HepG2 (cell line): ENCODE results near the gene CDKN2A. TPM values are rescaled to one million over a fixed set of nuclear protein-coding genes. Genes with fewer than 3 reads are reported as not detected.

Experiments
- ATAC-seq: fragments of 200-7000 bp; cut with Tn5 transposase; 3 replicates; pipeline ENCODE4 v1.9.1; 2020; ENCODE audit warnings: mild to moderate bottlenecking, moderate library complexity
- BruUV-seq: library from RNA; stranded (reverse); fragments of 400-500 nt; replicated peaks from 2 replicates; lab custom pipeline; 2021; lab: Mats Ljungman, UMichigan
- CTCF ChIA-PET: fragments of 300-600 bp; formaldehyde crosslinking; extraction: SDS; loops from one replicate; lab custom pipeline; 2021; ENCODE audit warnings: low total read pairs, inconsistent platforms, low intra/inter-chr PET ratio; lab: Yijun Ruan, JAX
- POLR2A ChIA-PET: fragments of 350-600 bp; sonication (Branson Sonifier 250); formaldehyde crosslinking; loops from one replicate; lab custom pipeline; 2020; ENCODE audit warnings: antibody characterized with exemption, inconsistent platforms; lab: Yijun Ruan, JAX
- DNase-seq: peaks from one replicate; pipeline ENCODE4 v3.0.0-alpha.2; 2015; ENCODE audit warnings: low spot score
- FAIRE-seq: peaks from 3 replicates; lab custom pipeline; 2011; peaks lifted over from hg19 to GRCh38; lab: Jason Lieb, UNC
- H2AFZ ChIP-seq: one replicate; pipeline ENCODE4 v1.6.1; 2011; ENCODE audit warnings: low read length, inconsistent platforms
- H3K27ac ChIP-seq: fragments of 300-600 bp; 3 replicates; pipeline ENCODE4 v1.8.0; 2011; ENCODE audit warnings: mixed run types, mild to moderate bottlenecking, mixed read lengths, low read length, inconsistent platforms; ENCODE audit not compliant: insufficient read depth; ENCODE audit errors: extremely low read length
- H3K27me3 ChIP-seq, 2 experiments: fragments of 200-600 bp in 1 of 2; 2 replicates in 1 of 2; 3 replicates in 1 of 2; pipeline versions ENCODE4 v1.6.0 to v1.8.0; 2011; ENCODE audit warnings: low read length in 2 of 2, mild to moderate bottlenecking in 2 of 2, moderate library complexity in 2 of 2, inconsistent platforms in 1 of 2; ENCODE audit not compliant: insufficient read depth in 2 of 2, control insufficient read depth in 1 of 2
- H3K36me3 ChIP-seq, 2 experiments: fragments of 200-600 bp in 1 of 2; replicated peaks in 1 of 2; 2 replicates in 1 of 2; 3 replicates in 1 of 2; pipeline versions ENCODE4 v1.5.1 to v1.8.0; 2011; ENCODE audit warnings: low read length in 2 of 2, inconsistent platforms in 1 of 2; ENCODE audit not compliant: insufficient read depth in 2 of 2, control insufficient read depth in 1 of 2
- H3K4me1 ChIP-seq: 2 replicates; pipeline ENCODE4 v1.5.1; 2012; ENCODE audit warnings: low read length, inconsistent platforms; ENCODE audit not compliant: insufficient read depth
- H3K4me2 ChIP-seq: 2 replicates; pipeline ENCODE4 v1.6.0; 2011; ENCODE audit warnings: low read depth, low read length, inconsistent platforms
- H3K4me3 ChIP-seq, 3 experiments: fragments of 200-600 bp in 1 of 3; sonication (generic), shearing (Covaris generic) in 1 of 3; replicated peaks in 1 of 3; 2 replicates each; pipeline ENCODE4 v1.5.1; 2011 to 2016; ENCODE audit warnings: low read length in 3 of 3, inconsistent platforms in 2 of 3, low read depth in 2 of 3, mild to moderate bottlenecking in 2 of 3, control low read depth in 1 of 3, mixed read lengths in 1 of 3; ENCODE audit not compliant: insufficient read depth in 1 of 3
- H3K79me2 ChIP-seq: one replicate; pipeline ENCODE4 v1.6.1; 2011; ENCODE audit warnings: low read length, inconsistent platforms; ENCODE audit not compliant: insufficient read depth
- H3K9ac ChIP-seq: 2 replicates; pipeline ENCODE4 v1.6.0; 2011; ENCODE audit warnings: mild to moderate bottlenecking, low read depth, low read length, inconsistent platforms; ENCODE audit not compliant: insufficient read depth
- H3K9me3 ChIP-seq: 2 replicates; pipeline ENCODE4 v1.5.1; 2012; ENCODE audit warnings: mild to moderate bottlenecking, low read length
- H4K20me1 ChIP-seq: 2 replicates; pipeline ENCODE4 v1.6.0; 2011; ENCODE audit warnings: inconsistent platforms, mild to moderate bottlenecking, low read length, moderate library complexity; ENCODE audit not compliant: insufficient read depth
- CEBPB ChIP-seq: IDR thresholded peaks from 2 replicates; pipeline ENCODE4 v1.6.1; 2011; ENCODE audit warnings: low read depth, low read length, improper control_type of control experiment, borderline replicate concordance
- EZH2 ChIP-seq: conservative IDR thresholded peaks from 2 replicates; pipeline ENCODE4 v1.6.1; 2012; ENCODE audit warnings: mild to moderate bottlenecking, low read depth, low read length, moderate library complexity
- GABPA ChIP-seq, 2 experiments: IDR thresholded peaks; 2 replicates each; pipeline ENCODE4 v1.6.1; 2011 to 2016; ENCODE audit warnings: low read depth in 2 of 2, low read length in 1 of 2, missing biosample characterization in 1 of 2, missing genetic modification characterization in 1 of 2
- HNRNPLL ChIP-seq: fragments of 200-400 bp; formaldehyde crosslinking; IDR thresholded peaks from 2 replicates; pipeline ENCODE4 v1.6.1; 2017; ENCODE audit warnings: mild to moderate bottlenecking, low read depth, low read length; ENCODE audit not compliant: poor library complexity, severe bottlenecking
- MATR3 ChIP-seq: sonication (generic); formaldehyde crosslinking; IDR thresholded peaks from 2 replicates; pipeline ENCODE4 v1.4.0; 2020; ENCODE audit warnings: missing genetic modification reagents
- MTA1 ChIP-seq: sonication (generic); formaldehyde crosslinking; IDR thresholded peaks from 2 replicates; pipeline ENCODE4 v1.4.0; 2020; ENCODE audit warnings: missing genetic modification reagents, mild to moderate bottlenecking, borderline replicate concordance
- NFIC ChIP-seq: IDR thresholded peaks from 2 replicates; pipeline ENCODE4 v1.6.1; 2012; ENCODE audit warnings: mild to moderate bottlenecking, low read length, inconsistent platforms
- RBM39 ChIP-seq: fragments of 200-400 bp; formaldehyde crosslinking; IDR thresholded peaks from one replicate; pipeline ENCODE4 v1.6.1; 2018; ENCODE audit warnings: antibody characterized with exemption, mild to moderate bottlenecking, low read depth, low read length; ENCODE audit not compliant: poor library complexity, severe bottlenecking
- ZNF256 ChIP-seq: sonication (generic); formaldehyde crosslinking; conservative IDR thresholded peaks from 2 replicates; pipeline ENCODE4 v1.4.0; 2020; ENCODE audit warnings: missing genetic modification reagents
- ZNF44 ChIP-seq: sonication (generic); formaldehyde crosslinking; IDR thresholded peaks from 2 replicates; pipeline ENCODE4 v1.5.1; 2020; ENCODE audit warnings: mild to moderate bottlenecking, missing genetic modification reagents
- ZNF501 ChIP-seq: sonication (generic); formaldehyde crosslinking; IDR thresholded peaks from 2 replicates; pipeline ENCODE4 v1.5.1; 2020; ENCODE audit warnings: mild to moderate bottlenecking, moderate library complexity, missing genetic modification reagents
- ZNF777 ChIP-seq: sonication (generic); formaldehyde crosslinking; IDR thresholded peaks from 2 replicates; pipeline ENCODE4 v1.4.0; 2020; ENCODE audit warnings: missing genetic modification reagents
- ZSCAN31 ChIP-seq: sonication (generic); formaldehyde crosslinking; IDR thresholded peaks from 2 replicates; pipeline ENCODE4 v1.5.0; 2020; ENCODE audit warnings: low read depth, mild to moderate bottlenecking, missing genetic modification reagents
- WGBS: methylation state at CpG from one replicate; pipeline ENCODE4 v1.1.6; 2017; ENCODE audit warnings: low lambda C conversion rate; 5-methylcytosine and 5-hydroxymethylcytosine counted together
- in situ Hi-C: cut with HindIII; loops from 2 replicates; pipeline ENCODE4 v1.10.0; 2017; ENCODE audit warnings: low pct_unique_long_range_greater_than_20kb; ENCODE audit not compliant: extremely low pct_ligation_motif_present
- intact Hi-C: fragments of 100-400 bp; cut with micrococcal nuclease; formaldehyde crosslinking; loops from one replicate; pipeline ENCODE4 v1.10.0; 2022; ENCODE audit not compliant: unreplicated experiment
- polyA plus RNA-seq, 8 experiments: library from polyadenylated mRNA; depleted of rRNA in 3 of 8; stranded (reverse) in 7 of 8; unstranded in 1 of 8; fragments of >200 nt; fragmentation: Illumina TruSeq in 4 of 8; extraction: Trizol in 4 of 8; gene quantifications; 2 replicates each; pipeline versions ENCODE4 v1.2.1 to v1.2.3, GENCODE V29; 2011 to 2016; ENCODE audit warnings: low read depth in 4 of 8, missing spikeins in 1 of 8, mixed read lengths in 1 of 8; ENCODE audit not compliant: insufficient read depth in 1 of 8
- total RNA-seq, 5 experiments: library from RNA; depleted of rRNA; stranded (reverse); fragments of >200 nt; fragmentation: Illumina TruSeq; extraction: Trizol; gene quantifications; 2 replicates each; pipeline ENCODE4 v1.2.3, GENCODE V29; 2016; ENCODE audit warnings: low read depth in 1 of 5
- TF ChIP-seq, protein P1 (sequence below): sonication (generic); IDR thresholded peaks from 2 replicates; pipeline ENCODE4 v1.6.1; 2016; ENCODE audit warnings: low read depth, borderline replicate concordance
- TF ChIP-seq, protein P2 (sequence below): sonication (generic); formaldehyde crosslinking; IDR thresholded peaks from 2 replicates; pipeline ENCODE4 v1.5.0; 2020; ENCODE audit warnings: mild to moderate bottlenecking, missing genetic modification reagents, moderate library complexity
- TF ChIP-seq, protein P3 (sequence below): sonication (generic); formaldehyde crosslinking; IDR thresholded peaks from 2 replicates; pipeline ENCODE4 v1.4.0; 2020; ENCODE audit warnings: missing genetic modification reagents
- TF ChIP-seq, protein P4 (sequence below): sonication (generic); formaldehyde crosslinking; IDR thresholded peaks from 2 replicates; pipeline ENCODE4 v1.8.0; 2022; ENCODE audit warnings: low read depth, missing genetic modification reagents

The CDKN2A gene
- total and polyA plus RNA-seq, 2 of the 13 experiments (the other 11 are each of a cell fraction or from before 2014, with no cell fraction given) = 4.2 to 4.8 TPM

DNA sequence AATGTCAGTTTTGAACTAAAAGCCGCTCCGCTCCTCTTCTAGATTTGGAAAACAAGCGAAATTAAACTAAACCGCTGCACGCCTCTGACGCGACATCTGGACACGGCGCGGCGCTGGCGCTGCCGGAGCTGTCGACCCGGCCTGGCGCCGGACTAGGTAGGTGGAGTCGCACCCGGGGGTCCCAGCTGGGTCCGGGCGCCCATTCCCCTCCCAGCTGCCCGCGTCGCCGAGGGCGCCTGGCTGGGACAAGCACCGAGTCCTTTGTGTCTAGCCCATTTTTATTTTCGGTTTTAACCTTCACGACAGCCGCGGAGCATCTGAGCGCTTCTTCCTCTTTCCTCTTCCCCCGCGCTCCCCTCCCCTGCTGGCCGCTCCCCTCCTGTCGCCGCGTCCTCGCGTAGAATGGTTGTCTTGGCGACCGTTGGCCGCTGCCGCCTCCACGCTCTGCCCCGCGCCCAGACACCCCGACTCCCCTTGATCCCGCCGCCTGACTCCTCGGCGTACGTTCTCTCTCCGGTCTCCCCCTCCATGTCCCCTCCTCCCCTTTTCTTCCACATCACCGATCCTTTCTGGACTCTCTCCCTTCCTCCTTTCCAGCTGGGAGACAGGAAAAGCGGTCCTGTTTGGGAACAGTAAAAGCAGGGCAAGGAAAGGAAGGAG, 944 bp upstream of the CDKN2A start (continued):
- peak; percentile 36; the same call in 1 of the 2 replicates for TF ChIP-seq ZNF501
- TF ChIP-seq ZSCAN31 (CRISPR knock-in tag) = no peak
- TF ChIP-seq, protein P1, sequence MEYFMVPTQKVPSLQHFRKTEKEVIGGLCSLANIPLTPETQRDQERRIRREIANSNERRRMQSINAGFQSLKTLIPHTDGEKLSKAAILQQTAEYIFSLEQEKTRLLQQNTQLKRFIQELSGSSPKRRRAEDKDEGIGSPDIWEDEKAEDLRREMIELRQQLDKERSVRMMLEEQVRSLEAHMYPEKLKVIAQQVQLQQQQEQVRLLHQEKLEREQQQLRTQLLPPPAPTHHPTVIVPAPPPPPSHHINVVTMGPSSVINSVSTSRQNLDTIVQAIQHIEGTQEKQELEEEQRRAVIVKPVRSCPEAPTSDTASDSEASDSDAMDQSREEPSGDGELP = no peak
- TF ChIP-seq RBM39 = peak; percentile 31
- no peak for TF ChIP-seq GABPA (IDR thresholded peaks at IDR 0.05; ENCODE audit: low read depth, low read length)
- TF ChIP-seq GABPA (CRISPR knock-in tag; IDR thresholded peaks at IDR 0.05; ENCODE audit: low read depth) = no peak
- peak; percentile 75; the same call in 1 of the 2 replicates for TF ChIP-seq EZH2

DNA sequence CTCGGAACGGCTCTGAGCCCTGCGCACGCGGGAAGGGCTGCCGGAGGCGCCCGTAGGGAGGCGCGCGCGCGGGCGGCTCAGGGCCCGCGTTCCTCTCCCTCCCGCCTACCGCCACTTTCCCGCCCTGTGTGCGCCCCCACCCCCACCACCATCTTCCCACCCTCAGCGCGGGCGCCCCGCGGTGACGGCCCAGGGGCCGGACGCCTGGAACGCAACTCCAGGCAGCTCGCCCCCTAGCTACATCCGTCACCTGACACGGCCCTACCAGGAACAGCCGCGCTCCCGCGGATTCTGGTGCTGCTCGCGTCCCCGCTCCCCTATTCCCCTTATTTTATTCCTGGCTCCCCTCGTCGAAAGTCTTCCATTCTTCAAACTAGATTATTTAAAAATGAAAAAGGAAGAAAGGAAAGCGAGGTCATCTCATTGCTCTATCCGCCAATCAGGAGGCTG, 389 bp upstream of the CDKN2A start, which contains the start of gene CDKN2B-AS1:
Gene CDKN2B-AS1 (plus strand): TSS at position 236 of the 450 bp plus-strand sequence.
- no peaks in the 10 kb centered on the region for H4K20me1 ChIP-seq
- no peaks in the 10 kb centered on the region for H3K9me3 ChIP-seq
- peaks cover 9% of the 10 kb centered on the region for H3K4me1 ChIP-seq
- no peaks in the 10 kb centered on the region for H3K79me2 ChIP-seq
- CTCF ChIA-PET = interaction anchor here (1.8 kb wide), 1 partner anchor 181 kb away, joined by 7 read pairs; no protein-coding TSS in a partner anchor
- in situ Hi-C loops = loop anchor here (10.0 kb wide), 1 partner anchor 240 kb away; no protein-coding TSS in a partner anchor
- BruUV-seq = no TSS peak
- intact Hi-C loops = no loop called here
- no peak within 1 kb of the TSS for H2AFZ ChIP-seq
- H3K27me3 ChIP-seq = peaks cover 0 to 17% of the 10 kb centered on the region in 2 experiments; a peak in 1 of 5 replicates
- peak within 1 kb of the TSS; percentile 60 to 82 (median 77) for H3K4me3 ChIP-seq
- H3K27ac ChIP-seq = no peak within 1 kb of the TSS
- H3K4me2 ChIP-seq = peak within 1 kb of the TSS; percentile 96
- under 1% methylated on average over 14 of the region's 43 CpGs for WGBS
- peak; percentile 80 for ATAC-seq
- POLR2A ChIA-PET = interaction anchor here (1.4 kb wide), 1 partner anchor 14 kb away, joined by 4 read pairs; the partner anchor contains the start of gene CDKN2B
- no peak for DNase-seq
- no peaks in the 10 kb centered on the region for H3K36me3 ChIP-seq
- no peak within 1 kb of the TSS for H3K9ac ChIP-seq
- no peak for FAIRE-seq
- TF ChIP-seq MATR3 (CRISPR knock-in tag) = no peak
- TF ChIP-seq, protein P2, sequence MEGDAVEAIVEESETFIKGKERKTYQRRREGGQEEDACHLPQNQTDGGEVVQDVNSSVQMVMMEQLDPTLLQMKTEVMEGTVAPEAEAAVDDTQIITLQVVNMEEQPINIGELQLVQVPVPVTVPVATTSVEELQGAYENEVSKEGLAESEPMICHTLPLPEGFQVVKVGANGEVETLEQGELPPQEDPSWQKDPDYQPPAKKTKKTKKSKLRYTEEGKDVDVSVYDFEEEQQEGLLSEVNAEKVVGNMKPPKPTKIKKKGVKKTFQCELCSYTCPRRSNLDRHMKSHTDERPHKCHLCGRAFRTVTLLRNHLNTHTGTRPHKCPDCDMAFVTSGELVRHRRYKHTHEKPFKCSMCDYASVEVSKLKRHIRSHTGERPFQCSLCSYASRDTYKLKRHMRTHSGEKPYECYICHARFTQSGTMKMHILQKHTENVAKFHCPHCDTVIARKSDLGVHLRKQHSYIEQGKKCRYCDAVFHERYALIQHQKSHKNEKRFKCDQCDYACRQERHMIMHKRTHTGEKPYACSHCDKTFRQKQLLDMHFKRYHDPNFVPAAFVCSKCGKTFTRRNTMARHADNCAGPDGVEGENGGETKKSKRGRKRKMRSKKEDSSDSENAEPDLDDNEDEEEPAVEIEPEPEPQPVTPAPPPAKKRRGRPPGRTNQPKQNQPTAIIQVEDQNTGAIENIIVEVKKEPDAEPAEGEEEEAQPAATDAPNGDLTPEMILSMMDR = peak; percentile 26
- no peak for TF ChIP-seq NFIC
- TF ChIP-seq, protein P3, sequence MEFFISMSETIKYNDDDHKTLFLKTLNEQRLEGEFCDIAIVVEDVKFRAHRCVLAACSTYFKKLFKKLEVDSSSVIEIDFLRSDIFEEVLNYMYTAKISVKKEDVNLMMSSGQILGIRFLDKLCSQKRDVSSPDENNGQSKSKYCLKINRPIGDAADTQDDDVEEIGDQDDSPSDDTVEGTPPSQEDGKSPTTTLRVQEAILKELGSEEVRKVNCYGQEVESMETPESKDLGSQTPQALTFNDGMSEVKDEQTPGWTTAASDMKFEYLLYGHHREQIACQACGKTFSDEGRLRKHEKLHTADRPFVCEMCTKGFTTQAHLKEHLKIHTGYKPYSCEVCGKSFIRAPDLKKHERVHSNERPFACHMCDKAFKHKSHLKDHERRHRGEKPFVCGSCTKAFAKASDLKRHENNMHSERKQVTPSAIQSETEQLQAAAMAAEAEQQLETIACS (CRISPR knock-in tag) = peak; percentile 65; the same call in 1 of the 2 replicates
- no peak for TF ChIP-seq MTA1 (CRISPR knock-in tag)
- 0 out of 2 replicates have a peak, but pooled peaks have one; percentile 28 for TF ChIP-seq ZNF44 (CRISPR knock-in tag)
- 0 out of 2 replicates have a peak, but pooled peaks have one; percentile 34 for TF ChIP-seq ZNF256
- TF ChIP-seq HNRNPLL = peak; percentile 14
- TF ChIP-seq ZNF777 = peak; percentile 60; the same call in 1 of the 2 replicates
- no peak for TF ChIP-seq CEBPB
- TF ChIP-seq, protein P4, sequence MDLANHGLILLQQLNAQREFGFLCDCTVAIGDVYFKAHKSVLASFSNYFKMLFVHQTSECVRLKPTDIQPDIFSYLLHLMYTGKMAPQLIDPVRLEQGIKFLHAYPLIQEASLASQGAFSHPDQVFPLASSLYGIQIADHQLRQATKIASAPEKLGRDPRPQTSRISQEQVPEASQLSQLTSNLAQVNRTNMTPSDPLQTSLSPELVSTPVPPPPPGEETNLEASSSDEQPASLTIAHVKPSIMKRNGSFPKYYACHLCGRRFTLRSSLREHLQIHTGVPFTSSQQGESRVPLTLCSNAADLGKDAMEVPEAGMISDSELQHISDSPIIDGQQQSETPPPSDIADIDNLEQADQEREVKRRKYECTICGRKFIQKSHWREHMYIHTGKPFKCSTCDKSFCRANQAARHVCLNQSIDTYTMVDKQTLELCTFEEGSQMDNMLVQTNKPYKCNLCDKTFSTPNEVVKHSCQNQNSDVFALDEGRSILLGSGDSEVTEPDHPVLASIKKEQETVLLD (CRISPR knock-in tag) = no peak
